Right cardiac atrium (tissue), 5 donors: ENCODE data around the gene TMEM128. TPM values are rescaled to one million over a fixed set of nuclear protein-coding genes. Genes with fewer than 3 reads are reported as not detected.
"Not testable (repeated sequence)": the region's sequence is repeated elsewhere in the genome, so short reads cannot be mapped to it uniquely, and the experiment has no call there.

Source experiments
- ATAC-seq, 2 donors: fragments of 200-7000 bp; cut with Tn5 transposase; one replicate each; pipeline versions ENCODE4 v1.8.0 to v1.9.1; 2020; ENCODE audit warnings: moderate library complexity in 2 of 2, mild to moderate bottlenecking in 1 of 2
- DNase-seq, 3 donors: peaks; one replicate each; pipeline ENCODE4 v3.0.0-alpha.2; 2020
- H3K27ac ChIP-seq: one replicate; pipeline ENCODE4 v1.5.1; 2013; ENCODE audit warnings: mild to moderate bottlenecking, low read length, control low read depth, moderate library complexity
- H3K27me3 ChIP-seq: one replicate; pipeline ENCODE4 v1.6.1; 2013; ENCODE audit not compliant: control insufficient read depth, insufficient read depth
- H3K4me1 ChIP-seq: one replicate; pipeline ENCODE4 v1.6.1; 2013; ENCODE audit warnings: low read length; ENCODE audit not compliant: control insufficient read depth, insufficient read depth
- H3K4me3 ChIP-seq: one replicate; pipeline ENCODE4 v1.5.1; 2013; ENCODE audit warnings: low read length, control low read depth
- H3K9me3 ChIP-seq: one replicate; pipeline ENCODE4 v1.6.1; 2013; ENCODE audit warnings: low read length; ENCODE audit not compliant: control insufficient read depth
- WGBS: extraction: QIAGEN DNeasy Blood & Tissue Kit; methylation state at CpG from one replicate; pipeline ENCODE4 v1.1.7; 2013; 5-methylcytosine and 5-hydroxymethylcytosine counted together
- intact Hi-C, 4 donors: fragments of 100-400 bp; cut with DNase I; formaldehyde crosslinking; loops; one replicate each; pipeline versions ENCODE4 v1.11.0 to v1.14.0; 2022 to 2023
- polyA plus RNA-seq: library from polyadenylated mRNA; stranded (reverse); fragments of 200-250 nt; gene quantifications from one replicate; pipeline ENCODE4 v1.2.3, GENCODE V29; 2013
- total RNA-seq, 4 donors: library from RNA; stranded (reverse); fragmentation: NEBNext Ultra II Directional; extraction: Animal tissue kit (Norgen Biotek cat#: 25700); gene quantifications; one replicate each; pipeline ENCODE4 v1.2.1, GENCODE V29; 2021
- donor health status: healthy with polysubstance abuse.
- donor health status: DM: no; HTN: yes; CAD: no.
- donor health status: DM: no; HTN: no; CAD: no.
- donor health status: DM: no; HTN: yes; CAD: no; lungs with severe emphysema.
- donor health status: DM: yes; HTN: yes; CAD: no.

TMEM128 gene
- total and polyA plus RNA-seq, 5 donors, result 12.7 to 20.7 (median 16.1) TPM

DNA sequence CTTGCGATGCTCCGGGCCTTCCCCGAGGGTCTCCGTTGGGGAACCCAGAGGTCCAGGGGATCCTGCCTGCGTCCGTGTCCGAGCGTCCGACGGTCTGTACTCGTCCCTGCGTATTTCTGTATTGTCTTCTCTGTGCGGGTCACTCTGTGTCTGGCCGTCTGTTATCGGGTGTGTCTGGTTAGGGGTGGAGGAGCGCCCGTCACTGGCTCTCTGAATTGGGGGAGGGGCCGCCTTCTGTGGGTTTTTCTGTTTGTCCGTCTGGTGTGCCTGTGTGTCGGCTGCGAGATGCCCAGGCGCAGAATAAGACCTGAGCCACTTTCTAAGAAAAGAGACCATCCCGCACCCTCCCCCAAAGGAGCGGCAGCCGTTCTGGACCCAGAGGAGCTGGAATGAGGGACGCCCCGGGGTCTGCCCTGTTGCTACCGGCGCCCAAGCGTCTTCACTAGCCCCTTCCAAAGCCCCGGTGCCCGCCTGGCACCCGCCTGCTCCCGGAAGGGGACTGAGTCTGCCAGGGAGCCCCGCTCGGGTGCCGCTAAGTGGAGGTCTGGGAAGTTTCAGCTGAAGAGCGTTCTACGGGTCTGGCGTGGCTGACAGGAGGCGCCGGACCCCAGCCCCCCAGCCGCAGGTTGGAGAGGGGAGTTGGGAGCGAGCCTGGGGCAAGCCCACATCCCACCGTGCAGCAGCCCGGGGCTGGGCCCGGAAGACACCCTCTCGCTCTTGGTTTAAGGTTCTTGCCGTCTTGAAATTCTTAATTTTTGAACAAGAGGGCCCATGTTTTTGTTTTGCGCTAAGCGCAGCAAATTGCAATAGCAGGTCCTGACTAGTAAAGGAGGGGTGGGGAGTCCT lies 20.3 kb downstream of the TMEM128 start:
- intact Hi-C loops, result no loop called here
- ATAC-seq, result no peak
- DNase-seq, result no peak
- Histone ChIP-seq H3K9me3 (no peaks in the 10 kb centered on the region), H3K4me1 (no peaks in the 10 kb centered on the region), H3K27me3 (no peaks in the 10 kb centered on the region), H3K4me3 (no peak overlapping the region), H3K27ac (no peak overlapping the region)
- 8% methylated on average over 51 of the region's 51 CpGs for WGBS

DNA sequence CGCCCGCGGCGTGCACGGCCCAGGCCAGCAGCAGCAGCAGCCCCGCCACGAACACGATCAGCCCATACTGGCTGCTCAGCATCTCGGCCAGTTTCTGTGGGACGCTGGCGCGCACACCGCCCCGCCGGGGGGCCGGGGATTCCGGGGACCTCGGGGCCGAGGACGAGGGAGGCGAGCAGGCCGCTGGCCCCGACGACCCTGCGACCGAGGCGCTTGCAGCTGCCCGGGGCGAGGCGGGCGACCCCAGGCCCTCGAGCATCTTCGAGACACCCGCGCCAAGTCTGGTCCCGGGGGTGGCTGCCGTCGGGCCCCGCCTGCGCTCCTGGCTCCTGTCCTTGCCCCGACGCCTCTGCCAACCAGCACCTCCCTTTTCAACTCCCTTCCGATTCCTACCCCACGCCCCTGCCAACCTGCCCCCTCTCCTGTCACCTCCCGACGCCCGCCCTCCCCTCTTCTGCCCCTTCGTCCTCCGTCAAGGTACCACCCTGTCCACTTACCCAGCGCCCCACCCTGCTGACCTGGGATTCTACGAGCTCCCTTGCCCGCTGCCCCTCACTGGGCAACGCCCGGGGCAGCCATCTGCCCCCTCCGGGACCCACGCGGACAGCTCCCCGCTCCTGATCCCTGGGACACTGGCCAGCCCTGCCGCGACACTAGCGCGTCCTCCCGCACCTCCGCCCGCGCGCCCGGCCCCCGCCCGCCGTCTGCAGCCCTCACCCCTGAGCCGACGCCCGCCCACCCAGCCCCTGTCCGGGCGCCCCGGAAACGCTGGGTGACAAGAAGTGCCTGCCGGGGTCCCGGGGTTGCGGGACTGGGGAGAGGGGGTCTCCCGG lies 21.2 kb downstream of the TMEM128 start, which contains the start of gene OTOP1:
TSS of gene OTOP1 (minus strand) at position 324 of the 833 bp plus-strand sequence. CDS start at position 259, 65 bp downstream.
- ATAC-seq, result no peak
- H3K4me3 ChIP-seq, result no peak within 1 kb of the TSS
- DNase-seq, result peak in 1 of 3 donors; percentile 51
- 8% methylated on average over 82 of the region's 82 CpGs for WGBS
- no peaks in the 10 kb centered on the region for H3K27me3 ChIP-seq
- H3K9me3 ChIP-seq, result no peaks in the 10 kb centered on the region
- intact Hi-C loops, result no loop called here
- H3K4me1 ChIP-seq, result no peaks in the 10 kb centered on the region
- no peak within 1 kb of the TSS for H3K27ac ChIP-seq

DNA sequence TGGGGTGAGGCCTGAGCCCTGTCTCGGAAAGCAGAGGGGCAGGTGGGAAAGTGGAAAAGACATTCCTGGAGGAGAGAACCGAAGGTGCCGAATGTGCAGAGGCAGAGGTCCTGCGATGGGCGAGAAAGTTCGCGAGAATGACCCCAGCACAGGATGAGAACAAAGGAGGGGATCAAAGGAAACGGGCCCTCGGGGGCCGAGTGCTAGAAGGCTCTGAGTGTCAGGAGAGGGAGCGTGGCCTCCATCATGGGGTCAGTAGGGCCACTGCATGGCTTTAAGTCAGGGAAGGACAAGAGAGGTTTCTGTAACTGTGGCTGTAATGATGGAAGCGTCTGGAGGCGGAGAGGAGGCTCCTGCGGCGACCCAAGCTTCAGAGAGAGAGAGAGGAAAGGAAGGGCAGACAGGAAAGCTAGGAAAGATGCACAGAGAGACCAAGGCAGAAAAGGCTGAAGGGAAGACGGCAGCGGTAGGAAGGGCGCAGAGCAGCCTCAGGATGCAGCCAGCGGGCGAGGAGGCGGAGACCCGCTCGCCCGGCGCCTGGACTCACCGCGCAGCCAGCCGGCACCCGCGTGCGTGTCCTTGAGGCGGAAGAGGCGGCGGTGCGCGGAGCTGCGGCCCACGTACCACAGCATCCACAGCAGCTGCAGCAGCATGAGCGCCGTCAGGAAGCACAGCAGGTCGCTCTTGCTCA lies 22.0 kb downstream of the TMEM128 start:
- 9% methylated on average over 41 of the region's 41 CpGs for WGBS
- H3K4me3 ChIP-seq, result no peak overlapping the region
- no peak overlapping the region for H3K27ac ChIP-seq
- DNase-seq (no peak), ATAC-seq (no peak)
- no peaks in the 10 kb centered on the region for H3K9me3 ChIP-seq
- H3K4me1 ChIP-seq, result no peaks in the 10 kb centered on the region
- no peaks in the 10 kb centered on the region for H3K27me3 ChIP-seq
- intact Hi-C loops, result no loop called here

DNA sequence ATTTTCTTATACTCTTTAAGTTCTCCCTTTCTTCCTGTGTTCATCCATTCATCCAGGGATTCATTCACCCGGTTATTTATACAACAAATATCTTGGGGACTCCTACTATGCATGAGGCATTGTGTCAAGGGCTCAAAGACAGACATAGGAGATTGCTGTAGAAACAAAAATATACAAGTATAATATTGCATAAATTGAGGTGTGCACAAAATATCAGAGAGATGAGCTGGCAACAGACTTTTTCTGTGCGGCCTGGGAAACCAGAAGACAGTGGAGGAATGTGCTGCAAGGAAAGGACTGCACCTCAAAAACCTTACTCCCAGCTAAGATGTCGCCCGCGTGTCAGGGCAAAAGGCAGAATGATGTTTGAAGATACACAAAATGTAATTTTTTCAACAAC lies 30.9 kb downstream of the TMEM128 start:
- Histone ChIP-seq H3K4me1 (no peaks in the 10 kb centered on the region), H3K4me3 (no peak overlapping the region), H3K27ac (no peak overlapping the region), H3K9me3 (no peaks in the 10 kb centered on the region), H3K27me3 (peaks cover 1% of the 10 kb centered on the region)
- ATAC-seq (no peak), DNase-seq (no peak)
- intact Hi-C loops, result no loop called here
- WGBS, result 77% methylated on average over 5 of the region's 5 CpGs

DNA sequence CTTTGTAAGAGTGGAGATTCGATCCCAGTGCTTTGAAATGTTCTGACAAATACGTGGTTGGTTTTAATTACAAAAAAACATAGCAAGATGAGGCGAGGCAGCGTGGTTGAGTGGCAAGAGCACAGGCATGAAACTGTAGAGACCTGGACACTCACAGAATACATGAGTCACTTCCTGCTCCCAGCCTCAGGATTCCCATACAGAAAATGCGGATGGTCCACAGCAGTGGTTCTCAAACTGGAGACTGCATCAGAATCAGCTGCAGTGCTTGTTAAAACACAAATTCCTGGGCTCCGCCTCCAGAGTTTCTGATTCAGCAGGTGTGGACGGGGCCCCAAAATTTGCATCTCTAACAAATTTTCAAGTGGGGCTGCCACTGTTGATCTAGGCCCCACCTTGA lies 31.4 kb downstream of the TMEM128 start:
- WGBS, result 66% methylated on average over 7 of the region's 7 CpGs
- H3K4me1 ChIP-seq, result no peaks in the 10 kb centered on the region
- no peaks in the 10 kb centered on the region for H3K9me3 ChIP-seq
- H3K27me3 ChIP-seq, result peaks cover 2% of the 10 kb centered on the region
- DNase-seq, result no peak
- intact Hi-C loops, result no loop called here
- H3K27ac ChIP-seq, result no peak overlapping the region
- H3K4me3 ChIP-seq, result no peak overlapping the region
- ATAC-seq, result no peak

DNA sequence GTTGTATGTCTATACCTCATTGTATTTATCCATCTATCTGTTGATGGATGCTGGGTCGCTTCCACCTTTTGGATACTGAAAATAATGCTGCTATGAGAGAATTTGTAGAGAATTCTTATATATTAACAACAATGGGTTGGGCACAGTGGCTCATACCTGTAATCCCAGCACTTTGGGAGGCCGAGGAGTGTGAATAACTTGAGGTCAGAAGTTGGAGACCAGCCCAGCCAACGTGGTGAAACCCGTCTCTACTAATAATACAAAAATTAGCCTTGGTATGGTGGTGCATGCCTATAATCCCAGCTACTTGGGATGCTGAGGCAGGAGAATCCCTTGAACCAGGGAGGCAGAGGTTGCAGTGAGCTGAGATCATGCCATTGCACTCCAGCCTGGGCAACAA lies 34.3 kb downstream of the TMEM128 start:
- DNase-seq, H3K27ac ChIP-seq, intact Hi-C loops, H3K4me1 ChIP-seq, H3K9me3 ChIP-seq, ATAC-seq, H3K4me3 ChIP-seq, H3K27me3 ChIP-seq: not testable (repeated sequence)
- 72% methylated on average over 4 of the region's 4 CpGs for WGBS

DNA sequence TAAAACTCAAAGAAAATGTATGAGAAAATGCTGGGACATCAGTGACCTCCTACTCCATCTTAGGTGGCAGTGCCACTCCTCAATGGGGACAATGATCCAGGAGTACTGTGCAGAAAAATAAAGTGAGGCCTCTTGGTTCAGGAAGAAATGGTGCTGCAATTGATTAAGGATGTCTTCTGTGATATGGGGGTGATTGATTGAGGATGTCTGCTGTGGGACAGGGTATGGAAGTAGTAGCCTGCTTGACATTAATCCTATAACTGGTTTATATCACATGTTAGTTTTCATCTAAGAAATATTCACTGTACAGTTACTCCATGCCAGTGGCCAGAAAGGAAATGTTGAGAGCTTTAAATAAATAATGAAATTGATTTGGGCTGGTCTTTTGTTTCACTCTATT lies 41.8 kb downstream of the TMEM128 start:
- intact Hi-C loops, result no loop called here
- Histone ChIP-seq H3K9me3 (no peaks in the 10 kb centered on the region), H3K27me3 (peaks cover 10% of the 10 kb centered on the region)

DNA sequence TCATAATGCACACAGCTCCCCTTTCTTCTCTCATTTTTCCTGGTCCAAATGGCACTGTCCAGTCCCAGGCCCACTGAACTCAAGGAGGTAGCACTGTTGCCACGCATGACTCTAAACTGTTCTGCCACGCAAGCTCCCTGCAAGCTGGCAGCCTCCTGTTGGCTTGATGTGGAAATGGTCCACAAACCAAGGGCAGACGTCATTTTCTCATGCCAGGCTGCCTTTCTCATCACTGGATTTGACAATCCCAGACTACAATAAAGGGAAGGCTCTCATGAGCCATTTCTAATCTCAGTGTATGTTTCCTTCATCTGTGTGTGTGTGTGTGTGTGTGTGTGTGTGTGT lies 43.6 kb downstream of the TMEM128 start:
- Histone ChIP-seq H3K27me3 (peaks cover 10% of the 10 kb centered on the region), H3K27ac (no peak overlapping the region), H3K4me1 (no peaks in the 10 kb centered on the region), H3K9me3 (no peaks in the 10 kb centered on the region), H3K4me3 (no peak overlapping the region)
- intact Hi-C loops, result no loop called here
- 74% methylated on average over 3 of the region's 3 CpGs for WGBS
- no peak for DNase-seq
- ATAC-seq, result no peak

More for the DNA sequence above, 41.8 kb downstream of the TMEM128 start:
- no peak for DNase-seq
- no peak for ATAC-seq
- H3K4me3 ChIP-seq, result no peak overlapping the region
- H3K4me1 ChIP-seq, result no peaks in the 10 kb centered on the region
- H3K27ac ChIP-seq, result no peak overlapping the region

DNA sequence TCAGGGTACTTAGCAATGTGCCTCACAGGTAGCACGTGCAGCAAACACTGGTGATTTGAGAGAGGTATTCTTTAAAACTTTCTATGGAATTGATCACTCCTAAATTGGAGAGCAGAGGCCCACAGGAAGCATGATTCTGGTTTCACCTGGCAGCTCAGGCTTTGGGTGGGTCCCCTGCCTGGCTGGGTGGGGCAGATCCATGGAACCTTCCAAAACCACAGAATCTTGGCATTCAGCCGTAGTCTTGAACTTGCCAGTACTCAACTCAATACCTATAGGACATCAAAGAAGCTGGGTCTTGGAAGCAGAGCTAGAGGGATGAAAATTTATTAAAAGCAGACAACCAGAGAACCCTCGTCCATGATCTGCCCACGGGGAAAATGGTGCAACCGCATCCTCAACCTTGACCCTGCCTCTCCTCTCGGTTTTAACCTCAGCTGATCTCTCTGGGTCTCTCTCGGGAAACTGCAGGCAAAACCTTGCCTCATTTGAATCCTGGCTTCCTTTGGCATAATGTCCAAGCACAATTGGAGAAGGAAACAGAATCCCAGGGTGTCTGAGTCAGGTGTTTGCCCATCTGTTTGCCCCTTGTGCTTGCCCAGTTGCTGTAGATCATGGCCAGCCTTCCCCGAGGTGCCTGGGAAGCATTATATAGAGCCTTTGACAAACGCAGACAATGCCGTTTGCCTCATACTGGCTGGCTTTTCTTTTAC lies 44.2 kb downstream of the TMEM128 start:
- H3K9me3 ChIP-seq, result no peaks in the 10 kb centered on the region
- DNase-seq (no peak), ATAC-seq (no peak)
- H3K27me3 ChIP-seq, result peaks cover 10% of the 10 kb centered on the region
- H3K27ac ChIP-seq, result no peak overlapping the region
- H3K4me1 ChIP-seq, result no peaks in the 10 kb centered on the region
- no peak overlapping the region for H3K4me3 ChIP-seq
- WGBS, result 79% methylated on average over 10 of the region's 10 CpGs
- intact Hi-C loops, result no loop called here

DNA sequence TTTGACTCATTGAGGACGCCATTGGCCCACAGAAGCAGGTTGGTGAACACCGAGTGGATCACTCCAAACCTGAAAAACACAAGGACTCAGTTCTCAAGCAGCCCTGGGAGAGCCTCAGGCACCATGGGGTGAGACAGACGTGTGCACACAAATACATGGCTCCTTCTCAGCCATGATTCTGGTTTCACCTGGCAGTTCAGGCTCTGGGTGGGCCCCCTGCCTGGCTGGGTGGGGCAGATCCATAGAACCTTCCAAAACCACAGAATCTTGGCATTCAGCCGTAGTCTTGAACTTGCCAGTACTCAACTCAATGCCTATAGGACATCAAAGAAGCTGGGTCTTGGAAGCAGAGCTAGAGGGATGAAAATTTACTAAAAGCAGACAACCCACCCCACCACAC lies 45.5 kb downstream of the TMEM128 start:
- intact Hi-C loops, result no loop called here
- H3K4me3 ChIP-seq, result no peak overlapping the region

More for the DNA sequence above, 45.5 kb downstream of the TMEM128 start:
- ATAC-seq (no peak), DNase-seq (no peak)
- WGBS, result 73% methylated on average over 4 of the region's 4 CpGs
- Histone ChIP-seq H3K27ac (no peak overlapping the region), H3K4me1 (no peaks in the 10 kb centered on the region), H3K9me3 (no peaks in the 10 kb centered on the region), H3K27me3 (peaks cover 10% of the 10 kb centered on the region)
